Hepatocyte (in vitro differentiated cells): ENCODE results near the gene EVI2A. TPM values are rescaled to one million over a fixed set of nuclear protein-coding genes. Genes with fewer than 3 reads are reported as not detected.

Experiments used
- DNase-seq: peaks from one replicate; pipeline ENCODE4 v3.0.0-alpha.2; 2016; ENCODE audit warnings: low spot score
- H2AFZ ChIP-seq: fragments of 200-600 bp; sonication (generic); 2 replicates; pipeline ENCODE4 v1.6.0; 2016; ENCODE audit warnings: antibody characterized with exemption, mild to moderate bottlenecking
- H3K27ac ChIP-seq: fragments of 200-600 bp; sonication (generic); 2 replicates; pipeline ENCODE4 v1.5.1; 2016; ENCODE audit warnings: mild to moderate bottlenecking
- H3K27me3 ChIP-seq: fragments of 200-600 bp; sonication (generic); 2 replicates; pipeline ENCODE4 v1.6.1; 2016
- H3K36me3 ChIP-seq: fragments of 200-600 bp; sonication (generic); replicated peaks from 2 replicates; pipeline ENCODE4 v1.5.1; 2016; ENCODE audit warnings: low read depth; ENCODE audit not compliant: insufficient read depth
- H3K4me1 ChIP-seq: fragments of 200-600 bp; sonication (generic); 2 replicates; pipeline ENCODE4 v1.5.1; 2016; ENCODE audit warnings: mild to moderate bottlenecking, moderate library complexity; ENCODE audit not compliant: insufficient read depth
- H3K4me2 ChIP-seq: fragments of 200-600 bp; sonication (generic); 2 replicates; pipeline ENCODE4 v1.6.0; 2016
- H3K4me3 ChIP-seq: fragments of 200-600 bp; sonication (generic); 2 replicates; pipeline ENCODE4 v1.5.1; 2016; ENCODE audit warnings: mild to moderate bottlenecking
- H3K79me2 ChIP-seq: fragments of 200-600 bp; sonication (generic); 2 replicates; pipeline ENCODE4 v1.6.0; 2017; ENCODE audit warnings: mild to moderate bottlenecking
- H3K9me2 ChIP-seq: fragments of 200-600 bp; sonication (generic); replicated peaks from 2 replicates; pipeline ENCODE4 v1.6.0; 2017; ENCODE audit warnings: mild to moderate bottlenecking; ENCODE audit not compliant: insufficient read depth
- H3K9me3 ChIP-seq: fragments of 200-600 bp; sonication (generic); 2 replicates; pipeline ENCODE4 v1.5.1; 2016; ENCODE audit warnings: low read depth, mild to moderate bottlenecking
- H4K20me1 ChIP-seq: fragments of 200-600 bp; sonication (generic); 2 replicates; pipeline ENCODE4 v1.6.0; 2016; ENCODE audit warnings: mild to moderate bottlenecking; ENCODE audit not compliant: insufficient read depth, poor library complexity, severe bottlenecking
- EZH2 ChIP-seq: fragments of 200-600 bp; sonication (generic); IDR thresholded peaks from 2 replicates; pipeline ENCODE4 v1.6.1; 2016; ENCODE audit warnings: antibody characterized with exemption, mild to moderate bottlenecking, borderline replicate concordance
- EZH2phosphoT487 ChIP-seq: fragments of 200-600 bp; sonication (generic); IDR thresholded peaks from one replicate; pipeline ENCODE4 v1.6.1; 2018; ENCODE audit warnings: antibody characterized with exemption, mild to moderate bottlenecking, low read depth, moderate library complexity; ENCODE audit not compliant: unreplicated experiment, severe bottlenecking
- WGBS: methylation state at CpG from one replicate; pipeline ENCODE4 v1.1.6; 2016; ENCODE audit warnings: low lambda C conversion rate; ENCODE audit errors: missing lambda C conversion rate; 5-methylcytosine and 5-hydroxymethylcytosine counted together
- polyA plus RNA-seq: library from polyadenylated mRNA; unstranded; fragments of >200 nt; fragmentation: Nextera tagmentation; extraction: Ambion mirVana; gene quantifications from 2 replicates; pipeline ENCODE4 v1.2.1, GENCODE V29; 2016
- total RNA-seq: library from RNA; depleted of rRNA; stranded (reverse); fragments of >200 nt; gene quantifications from 2 replicates; pipeline ENCODE4 v1.2.3, GENCODE V29; 2014
- TF ChIP-seq, protein P1 (sequence below): fragments of 200-600 bp; sonication (generic); IDR thresholded peaks from 2 replicates; pipeline ENCODE4 v1.5.1; 2016; ENCODE audit warnings: antibody characterized with exemption, mild to moderate bottlenecking; ENCODE audit not compliant: poor library complexity

EVI2A gene
- total and polyA plus RNA-seq, 2 experiments from 2014 or later = 0.10 to 1.1 TPM

GRCh38 chr17:31296142-31296541, 25.3 kb downstream of the EVI2A start:
- Histone ChIP-seq H3K79me2 (no peaks in the 10 kb centered on the region), H3K27ac (no peak overlapping the region), H3K27me3 (no peaks in the 10 kb centered on the region), H3K4me3 (no peak overlapping the region), H3K9me3 (no peaks in the 10 kb centered on the region), H4K20me1 (no peaks in the 10 kb centered on the region), H3K9me2 (no peaks in the 10 kb centered on the region), H3K36me3 (no peaks in the 10 kb centered on the region), H3K4me1 (no peaks in the 10 kb centered on the region), H2AFZ (no peak overlapping the region), H3K4me2 (no peak overlapping the region)
- no peak for TF ChIP-seq EZH2phosphoT487
- TF ChIP-seq EZH2 = no peak
- TF ChIP-seq, protein P1, sequence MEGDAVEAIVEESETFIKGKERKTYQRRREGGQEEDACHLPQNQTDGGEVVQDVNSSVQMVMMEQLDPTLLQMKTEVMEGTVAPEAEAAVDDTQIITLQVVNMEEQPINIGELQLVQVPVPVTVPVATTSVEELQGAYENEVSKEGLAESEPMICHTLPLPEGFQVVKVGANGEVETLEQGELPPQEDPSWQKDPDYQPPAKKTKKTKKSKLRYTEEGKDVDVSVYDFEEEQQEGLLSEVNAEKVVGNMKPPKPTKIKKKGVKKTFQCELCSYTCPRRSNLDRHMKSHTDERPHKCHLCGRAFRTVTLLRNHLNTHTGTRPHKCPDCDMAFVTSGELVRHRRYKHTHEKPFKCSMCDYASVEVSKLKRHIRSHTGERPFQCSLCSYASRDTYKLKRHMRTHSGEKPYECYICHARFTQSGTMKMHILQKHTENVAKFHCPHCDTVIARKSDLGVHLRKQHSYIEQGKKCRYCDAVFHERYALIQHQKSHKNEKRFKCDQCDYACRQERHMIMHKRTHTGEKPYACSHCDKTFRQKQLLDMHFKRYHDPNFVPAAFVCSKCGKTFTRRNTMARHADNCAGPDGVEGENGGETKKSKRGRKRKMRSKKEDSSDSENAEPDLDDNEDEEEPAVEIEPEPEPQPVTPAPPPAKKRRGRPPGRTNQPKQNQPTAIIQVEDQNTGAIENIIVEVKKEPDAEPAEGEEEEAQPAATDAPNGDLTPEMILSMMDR = no peak
- 85% methylated on average over 2 of the region's 2 CpGs for WGBS
- DNase-seq = no peak

- TF ChIP-seq EZH2 (no peak), EZH2phosphoT487 (no peak)
- TF ChIP-seq, protein P1 = no peak
- H3K4me2 ChIP-seq = no peak overlapping the region
- no peaks in the 10 kb centered on the region for H3K9me3 ChIP-seq
- no peaks in the 10 kb centered on the region for H3K79me2 ChIP-seq
- no peak overlapping the region for H3K4me3 ChIP-seq
- H3K9me2 ChIP-seq = no peaks in the 10 kb centered on the region
- no peaks in the 10 kb centered on the region for H3K27me3 ChIP-seq
- no peaks in the 10 kb centered on the region for H3K4me1 ChIP-seq
- no peak overlapping the region for H3K27ac ChIP-seq
- no peaks in the 10 kb centered on the region for H3K36me3 ChIP-seq
- no peaks in the 10 kb centered on the region for H4K20me1 ChIP-seq
- DNase-seq = no peak
- no peak overlapping the region for H2AFZ ChIP-seq
- WGBS = 96% methylated on average over 1 of the region's 1 CpG
These were observed 25.9 kb downstream of the EVI2A start for GRCh38 chr17:31295489-31295871.

DNA sequence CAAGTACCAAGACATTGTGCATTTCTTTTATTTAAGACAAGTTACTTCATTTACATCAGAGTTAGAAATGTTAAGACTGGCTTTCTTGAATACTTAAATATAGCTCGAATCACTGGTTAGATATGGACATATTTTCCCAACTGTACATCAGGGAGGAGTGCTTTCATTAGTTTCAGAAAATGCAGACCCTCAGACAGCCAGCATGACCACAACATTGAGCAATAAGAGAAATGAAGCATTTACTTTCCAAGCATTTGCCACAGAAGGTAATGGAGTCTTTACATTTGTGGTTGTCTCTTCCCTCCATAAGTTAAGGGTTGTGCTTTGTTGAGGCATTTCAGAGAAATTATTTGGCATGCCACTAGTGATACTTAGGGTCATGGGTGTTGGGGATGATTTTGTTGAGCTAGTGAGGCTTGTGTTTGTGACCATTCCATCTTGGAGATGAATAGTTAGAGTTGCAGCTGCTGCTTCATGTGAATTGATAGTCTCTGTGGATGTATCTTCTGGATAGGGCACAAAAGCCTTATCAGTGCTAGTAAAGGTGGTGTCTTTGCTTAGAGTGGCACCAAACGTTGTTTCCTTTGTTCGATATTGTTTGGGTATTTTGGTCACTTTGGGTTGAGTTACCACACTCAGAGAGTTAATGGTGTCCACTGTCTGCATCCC, 26.5 kb downstream of the EVI2A start:
- TF ChIP-seq, protein P1 = no peak
- TF ChIP-seq EZH2phosphoT487 (no peak), EZH2 (no peak)
- Histone ChIP-seq H3K9me3 (no peaks in the 10 kb centered on the region), H3K4me3 (no peak overlapping the region), H3K36me3 (no peaks in the 10 kb centered on the region), H3K79me2 (no peaks in the 10 kb centered on the region), H3K9me2 (no peaks in the 10 kb centered on the region), H3K4me1 (no peaks in the 10 kb centered on the region), H3K27ac (no peak overlapping the region), H4K20me1 (no peaks in the 10 kb centered on the region), H3K27me3 (no peaks in the 10 kb centered on the region), H2AFZ (no peak overlapping the region), H3K4me2 (no peak overlapping the region)
- 91% methylated on average over 3 of the region's 3 CpGs for WGBS
- DNase-seq = no peak
